ENCODE results near the gene RASGEF1B. TPM values are rescaled to one million over a fixed set of nuclear protein-coding genes. Genes with fewer than 3 reads are reported as not detected.

RASGEF1B gene
- total and polyA plus RNA-seq, 4 experiments from 2014 or later, result 2.2 to 9.4 (median 6.6) TPM

DNA sequence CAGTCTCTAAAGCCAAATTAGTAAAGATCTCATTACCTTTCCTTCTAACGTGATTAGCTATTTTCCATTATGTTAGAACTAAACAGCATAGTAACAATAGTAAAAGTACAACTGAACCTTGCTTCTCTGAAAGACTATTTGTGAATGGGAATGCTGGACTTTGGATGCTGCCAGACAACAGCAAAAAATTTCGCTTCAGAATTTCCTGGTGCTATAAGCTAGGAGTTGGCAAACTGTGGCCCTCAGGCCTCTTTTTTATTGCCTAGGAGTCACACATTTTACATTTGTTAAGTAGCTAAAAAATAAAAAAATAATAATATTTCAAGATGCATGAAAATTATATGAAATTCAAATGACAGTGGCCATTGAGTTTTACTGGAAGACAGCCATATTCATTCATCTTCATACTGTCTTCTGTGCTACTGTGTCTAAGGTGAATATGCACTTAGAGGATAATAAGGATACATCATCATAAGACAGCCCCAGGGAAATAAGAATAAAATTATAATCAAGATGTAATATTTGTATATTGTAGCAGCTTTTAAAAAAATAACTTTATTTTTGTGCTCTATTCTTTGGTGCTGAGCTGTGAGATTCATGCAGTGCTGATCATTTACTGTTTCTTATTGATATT lies 34.6 kb downstream of the RASGEF1B start:
- H3K4me1 ChIP-seq (ENCODE audit: insufficient read depth, low read length), result no peaks in the 10 kb centered on the region
- intact Hi-C loops (cut with micrococcal nuclease), result no loop called here
- H3K9me3 ChIP-seq (ENCODE audit: control insufficient read depth in 1 of 2, low read length in 2 of 2), result no peaks in the 10 kb centered on the region
- Mint-ChIP-seq H3K36me3 (peaks cover 59 to 65% of the 10 kb centered on the region in 2 donors), H3K9me3 (no peaks in the 10 kb centered on the region), H3K4me3 (no peak overlapping the region), H3K27me3 (no peaks in the 10 kb centered on the region), H3K27ac (no peak overlapping the region), H3K4me1 (peaks cover 0 to 2% (median 0%) of the 10 kb centered on the region in 4 donors)
- no peak overlapping the region for H3K4me3 ChIP-seq (ENCODE audit: low read length in 2 of 2)
- DNase-seq, result no peak
- CTCF ChIA-PET (ENCODE audit: partially characterized antibody), result interaction anchor here (0.8 to 1.2 kb wide), 2 partner anchors 18 to 35 kb away, joined by 3 to 4 read pairs; partner anchors contain the start of gene RASGEF1B
- no peaks in the 10 kb centered on the region for H3K27me3 ChIP-seq (ENCODE audit: insufficient read depth, low read length)
- POLR2A ChIA-PET (ENCODE audit: partially characterized antibody), result no interaction called here
- no peaks in the 10 kb centered on the region for H3K36me3 ChIP-seq (ENCODE audit: insufficient read depth, low read length)
- H3K27ac ChIP-seq (ENCODE audit: low read depth, low read length), result no peak overlapping the region

DNA sequence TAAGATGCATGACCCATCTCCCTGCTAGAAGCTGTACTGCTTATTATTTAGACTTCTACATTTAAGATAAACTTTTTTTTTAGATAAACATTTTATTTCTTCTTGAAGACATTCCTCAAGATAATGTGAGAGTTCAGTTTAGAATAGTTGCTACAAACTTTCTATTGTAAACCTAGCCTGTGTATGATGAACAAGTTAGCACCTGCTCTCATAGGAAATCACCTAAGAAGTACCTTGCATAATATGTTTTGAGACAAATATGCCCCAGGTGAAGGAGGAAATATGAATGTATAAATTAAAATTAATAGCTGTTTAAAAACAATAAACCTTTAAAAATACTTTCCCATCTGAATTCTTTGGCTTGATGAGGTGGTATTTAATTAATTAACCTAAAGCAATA lies 35.6 kb downstream of the RASGEF1B start:
- H3K36me3 ChIP-seq (ENCODE audit: insufficient read depth, low read length), result no peaks in the 10 kb centered on the region
- intact Hi-C loops (cut with micrococcal nuclease), result no loop called here

DNA sequence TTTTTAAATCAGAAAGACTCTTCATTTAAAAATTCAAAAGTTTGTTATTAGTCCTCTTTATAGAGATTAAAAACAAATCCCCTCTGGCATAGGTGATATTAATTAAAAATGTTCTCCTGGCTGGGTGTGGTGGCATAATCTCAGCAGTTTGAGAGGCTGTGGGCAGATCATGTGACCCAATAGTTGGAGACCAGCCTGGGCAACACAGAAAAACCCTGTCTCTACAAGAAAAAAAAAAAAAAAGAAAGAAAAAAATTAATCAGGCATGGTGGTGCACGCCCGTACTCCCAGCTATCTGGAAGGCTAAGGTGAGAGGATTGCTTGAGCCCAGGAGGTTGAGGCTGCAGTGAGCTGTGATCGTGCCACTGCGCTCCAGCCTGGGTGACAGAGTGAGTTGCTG lies 38.9 kb downstream of the RASGEF1B start:
- no peak for DNase-seq
- ChIA-PET POLR2A (ENCODE audit: partially characterized antibody) (no interaction called here), CTCF (ENCODE audit: partially characterized antibody) (interaction anchor here (1.0 to 2.0 kb wide), 2 partner anchors 26 to 35 kb away, joined by 3 to 8 read pairs; no protein-coding TSS in a partner anchor)
- no peak overlapping the region for H3K4me3 Mint-ChIP-seq
- no peaks in the 10 kb centered on the region for H3K27me3 Mint-ChIP-seq
- H3K9me3 ChIP-seq (ENCODE audit: control insufficient read depth in 1 of 2, low read length in 2 of 2), result no peaks in the 10 kb centered on the region
- intact Hi-C loops (cut with micrococcal nuclease), result no loop called here
- H3K36me3 ChIP-seq (ENCODE audit: insufficient read depth, low read length), result no peaks in the 10 kb centered on the region
- H3K9me3 Mint-ChIP-seq, result no peaks in the 10 kb centered on the region
- peak overlapping the region in 1 of 7 donors; percentile 72 for H3K27ac Mint-ChIP-seq
- peaks cover 49 to 53% of the 10 kb centered on the region in 2 donors for H3K36me3 Mint-ChIP-seq
- no peak overlapping the region for H3K4me3 ChIP-seq (ENCODE audit: low read length in 2 of 2)
- H3K4me1 ChIP-seq (ENCODE audit: insufficient read depth, low read length), result no peaks in the 10 kb centered on the region
- H3K27ac ChIP-seq (ENCODE audit: low read depth, low read length), result no peak overlapping the region
- H3K4me1 Mint-ChIP-seq, result peaks cover 0 to 2% (median 0%) of the 10 kb centered on the region in 4 donors
- H3K27me3 ChIP-seq (ENCODE audit: insufficient read depth, low read length), result no peaks in the 10 kb centered on the region

More for the DNA sequence above, 35.6 kb downstream of the RASGEF1B start:
- Histone ChIP-seq H3K27me3 (ENCODE audit: insufficient read depth, low read length) (no peaks in the 10 kb centered on the region), H3K9me3 (ENCODE audit: control insufficient read depth in 1 of 2, low read length in 2 of 2) (no peaks in the 10 kb centered on the region), H3K27ac (ENCODE audit: low read depth, low read length) (no peak overlapping the region), H3K4me1 (ENCODE audit: insufficient read depth, low read length) (no peaks in the 10 kb centered on the region), H3K4me3 (ENCODE audit: low read length in 2 of 2) (no peak overlapping the region)
- H3K4me1 Mint-ChIP-seq, result peaks cover 0 to 2% (median 0%) of the 10 kb centered on the region in 4 donors
- CTCF ChIA-PET (ENCODE audit: partially characterized antibody), result no interaction called here
- POLR2A ChIA-PET (ENCODE audit: partially characterized antibody), result no interaction called here
- no peak overlapping the region for H3K27ac Mint-ChIP-seq
- peaks cover 56 to 65% of the 10 kb centered on the region in 2 donors for H3K36me3 Mint-ChIP-seq
- H3K27me3 Mint-ChIP-seq, result no peaks in the 10 kb centered on the region
- no peaks in the 10 kb centered on the region for H3K9me3 Mint-ChIP-seq
- DNase-seq, result no peak
- H3K4me3 Mint-ChIP-seq, result no peak overlapping the region

DNA sequence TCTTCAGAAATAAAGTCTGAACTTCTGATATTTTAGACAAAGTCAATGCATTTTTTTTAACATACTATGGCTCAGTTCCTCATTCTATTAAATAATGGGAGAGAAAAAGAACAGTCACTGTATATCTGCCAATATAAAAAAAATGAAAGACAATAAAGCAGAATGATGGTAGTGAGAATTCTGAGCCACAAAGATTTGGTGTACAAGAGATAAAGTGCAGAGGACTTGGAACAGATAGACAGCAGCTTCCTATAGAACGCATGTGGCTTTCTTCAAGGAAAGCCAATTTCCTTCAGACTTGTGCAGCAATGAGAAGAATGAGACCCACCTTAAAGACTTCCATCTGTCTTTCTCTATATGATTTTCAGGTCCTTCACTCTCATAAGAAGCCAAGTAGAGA lies 39.7 kb downstream of the RASGEF1B start:
- DNase-seq, result no peak
- Mint-ChIP-seq H3K4me1 (peaks cover 0 to 2% (median 0%) of the 10 kb centered on the region in 4 donors), H3K27me3 (no peaks in the 10 kb centered on the region), H3K36me3 (peaks cover 53 to 58% of the 10 kb centered on the region in 2 donors), H3K9me3 (no peaks in the 10 kb centered on the region), H3K4me3 (no peak overlapping the region), H3K27ac (no peak overlapping the region)
- ChIA-PET POLR2A (ENCODE audit: partially characterized antibody) (no interaction called here), CTCF (ENCODE audit: partially characterized antibody) (no interaction called here)
- Histone ChIP-seq H3K27ac (ENCODE audit: low read depth, low read length) (no peak overlapping the region), H3K4me1 (ENCODE audit: insufficient read depth, low read length) (no peaks in the 10 kb centered on the region), H3K4me3 (ENCODE audit: low read length in 2 of 2) (no peak overlapping the region), H3K27me3 (ENCODE audit: insufficient read depth, low read length) (no peaks in the 10 kb centered on the region), H3K9me3 (ENCODE audit: control insufficient read depth in 1 of 2, low read length in 2 of 2) (no peaks in the 10 kb centered on the region), H3K36me3 (ENCODE audit: insufficient read depth, low read length) (no peaks in the 10 kb centered on the region)
- intact Hi-C loops (cut with micrococcal nuclease), result no loop called here

DNA sequence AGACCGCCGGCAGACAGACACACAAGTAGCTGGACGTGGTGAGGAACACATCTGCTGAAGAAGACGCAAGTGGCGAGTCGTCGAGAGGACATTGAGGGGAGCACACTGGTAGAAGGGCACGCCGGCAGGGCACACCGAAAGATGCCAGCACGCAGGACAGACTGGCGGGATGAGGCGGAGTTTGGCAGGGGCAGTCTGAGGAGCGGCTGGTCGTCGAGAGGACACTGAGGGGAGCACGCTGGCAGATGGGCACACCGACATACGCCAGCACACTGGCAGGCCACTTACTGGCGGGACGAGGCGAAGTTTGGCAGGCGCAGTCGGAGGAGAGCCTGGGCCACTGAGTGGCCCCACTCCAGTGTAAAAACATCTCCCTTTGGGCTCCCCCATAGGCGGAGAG lies 42.1 kb downstream of the RASGEF1B start:
- Histone ChIP-seq H3K36me3 (ENCODE audit: insufficient read depth, low read length) (no peaks in the 10 kb centered on the region), H3K27ac (ENCODE audit: low read depth, low read length) (no peak overlapping the region), H3K9me3 (ENCODE audit: control insufficient read depth in 1 of 2, low read length in 2 of 2) (no peaks in the 10 kb centered on the region), H3K4me1 (ENCODE audit: insufficient read depth, low read length) (no peaks in the 10 kb centered on the region), H3K27me3 (ENCODE audit: insufficient read depth, low read length) (no peaks in the 10 kb centered on the region), H3K4me3 (ENCODE audit: low read length in 2 of 2) (no peak overlapping the region)
- Mint-ChIP-seq H3K27me3 (no peaks in the 10 kb centered on the region), H3K36me3 (peaks cover 54 to 65% of the 10 kb centered on the region in 2 donors), H3K9me3 (no peaks in the 10 kb centered on the region), H3K4me3 (no peak overlapping the region), H3K4me1 (peaks cover 0 to 2% (median 0%) of the 10 kb centered on the region in 4 donors), H3K27ac (peak overlapping the region in 1 of 7 donors; percentile 25)
- intact Hi-C loops (cut with micrococcal nuclease), result no loop called here
- CTCF ChIA-PET (ENCODE audit: partially characterized antibody), result no interaction called here
- POLR2A ChIA-PET (ENCODE audit: partially characterized antibody), result no interaction called here
- DNase-seq, result no peak

DNA sequence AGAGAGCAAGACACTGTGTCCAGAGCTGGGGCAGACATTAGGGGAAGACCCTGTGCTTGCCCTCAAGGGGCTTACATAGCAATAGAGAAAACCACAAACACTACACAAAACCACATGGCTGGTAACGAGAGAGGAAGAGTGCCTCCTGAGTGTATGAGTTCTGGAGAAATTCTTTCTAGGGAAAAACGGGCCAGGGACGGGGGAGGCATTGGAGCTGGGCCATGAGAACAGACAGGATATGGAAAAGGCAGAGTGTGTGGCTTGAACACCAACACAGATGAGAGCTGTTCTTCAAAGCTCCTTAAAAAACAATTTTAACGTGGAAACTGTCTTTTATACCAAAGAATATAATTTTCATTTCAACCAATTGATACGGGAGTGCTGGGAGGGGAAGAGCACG lies 42.7 kb downstream of the RASGEF1B start:
- intact Hi-C loops (cut with micrococcal nuclease), result no loop called here
- H3K27me3 ChIP-seq (ENCODE audit: insufficient read depth, low read length), result no peaks in the 10 kb centered on the region
- no peaks in the 10 kb centered on the region for H3K9me3 Mint-ChIP-seq
- H3K36me3 Mint-ChIP-seq, result peaks cover 49 to 59% of the 10 kb centered on the region in 2 donors
- no peaks in the 10 kb centered on the region for H3K4me1 ChIP-seq (ENCODE audit: insufficient read depth, low read length)
- peaks cover 0 to 2% (median 0%) of the 10 kb centered on the region in 4 donors for H3K4me1 Mint-ChIP-seq
- ChIA-PET POLR2A (ENCODE audit: partially characterized antibody) (no interaction called here), CTCF (ENCODE audit: partially characterized antibody) (no interaction called here)
- no peaks in the 10 kb centered on the region for H3K27me3 Mint-ChIP-seq
- H3K27ac ChIP-seq (ENCODE audit: low read depth, low read length), result no peak overlapping the region
- DNase-seq, result no peak
- H3K36me3 ChIP-seq (ENCODE audit: insufficient read depth, low read length), result no peaks in the 10 kb centered on the region
- H3K27ac Mint-ChIP-seq, result no peak overlapping the region
- no peaks in the 10 kb centered on the region for H3K9me3 ChIP-seq (ENCODE audit: control insufficient read depth in 1 of 2, low read length in 2 of 2)
- H3K4me3 ChIP-seq (ENCODE audit: low read length in 2 of 2), result no peak overlapping the region
- H3K4me3 Mint-ChIP-seq, result no peak overlapping the region

DNA sequence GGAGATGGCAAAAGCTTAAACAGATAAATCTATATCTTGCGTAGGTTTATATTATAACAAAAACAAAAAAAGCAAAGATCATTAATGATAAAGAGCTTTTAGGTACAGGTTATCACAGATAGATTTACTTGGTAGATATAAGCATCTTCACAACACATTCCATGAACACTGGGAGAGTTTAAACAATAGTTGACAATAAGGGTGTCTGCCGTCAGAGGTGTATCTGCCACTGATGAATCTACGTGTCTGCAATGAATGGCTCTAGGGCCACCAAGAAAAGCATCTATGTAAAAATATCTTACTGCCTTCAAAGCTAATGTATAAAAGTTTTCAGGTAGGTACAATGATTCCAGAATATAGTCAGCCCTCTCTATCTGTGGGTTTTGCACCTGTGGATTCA lies 43.7 kb downstream of the RASGEF1B start:
- ChIA-PET CTCF (ENCODE audit: partially characterized antibody) (no interaction called here), POLR2A (ENCODE audit: partially characterized antibody) (no interaction called here)
- no peaks in the 10 kb centered on the region for H3K27me3 ChIP-seq (ENCODE audit: insufficient read depth, low read length)
- intact Hi-C loops (cut with micrococcal nuclease), result no loop called here
- H3K4me1 ChIP-seq (ENCODE audit: insufficient read depth, low read length), result no peaks in the 10 kb centered on the region
- H3K9me3 Mint-ChIP-seq, result no peaks in the 10 kb centered on the region
- no peaks in the 10 kb centered on the region for H3K36me3 ChIP-seq (ENCODE audit: insufficient read depth, low read length)
- H3K36me3 Mint-ChIP-seq, result peaks cover 40 to 52% of the 10 kb centered on the region in 2 donors
- no peaks in the 10 kb centered on the region for H3K27me3 Mint-ChIP-seq
- peaks cover 0 to 2% (median 0%) of the 10 kb centered on the region in 4 donors for H3K4me1 Mint-ChIP-seq
- no peaks in the 10 kb centered on the region for H3K9me3 ChIP-seq (ENCODE audit: control insufficient read depth in 1 of 2, low read length in 2 of 2)
- H3K27ac Mint-ChIP-seq, result no peak overlapping the region
- no peak for DNase-seq
- no peak overlapping the region for H3K4me3 ChIP-seq (ENCODE audit: low read length in 2 of 2)
- H3K27ac ChIP-seq (ENCODE audit: low read depth, low read length), result no peak overlapping the region
- no peak overlapping the region for H3K4me3 Mint-ChIP-seq
